Measurements from ENCODE around the gene SND1.

SND1 gene

GRCh38 chr7:127916735-127917134 is 264.7 kb downstream of the SND1 start:
- DNase-seq, result no peak

GRCh38 chr7:127918130-127918529 is 266.1 kb downstream of the SND1 start:
- no peak for DNase-seq

GRCh38 chr7:127920787-127921438 is 268.9 kb downstream of the SND1 start:
- no peak for DNase-seq

- no peak for DNase-seq
Observed at GRCh38 chr7:127922656-127923055, 270.7 kb downstream of the SND1 start.

GRCh38 chr7:127924874-127925273 is 272.9 kb downstream of the SND1 start:
- no peak for DNase-seq

- DNase-seq, result no peak
Observed at GRCh38 chr7:127927348-127927696, 275.3 kb downstream of the SND1 start.

GRCh38 chr7:127928222-127928621 is 276.2 kb downstream of the SND1 start:
- DNase-seq, result no peak

GRCh38 chr7:127928852-127929251 is 276.9 kb downstream of the SND1 start:
- DNase-seq, result no peak

GRCh38 chr7:127930341-127931328 is 278.6 kb downstream of the SND1 start:
- DNase-seq, result no peak

GRCh38 chr7:127932076-127932475 is 280.1 kb downstream of the SND1 start:
- no peak for DNase-seq

GRCh38 chr7:127932496-127932895 is 280.5 kb downstream of the SND1 start:
- no peak for DNase-seq

- no peak for DNase-seq
Observed at GRCh38 chr7:127933146-127933545, 281.2 kb downstream of the SND1 start.

GRCh38 chr7:127934711-127935110 is 282.7 kb downstream of the SND1 start:
- no peak for DNase-seq

- no peak for DNase-seq
Observed at GRCh38 chr7:127935847-127936376, 283.9 kb downstream of the SND1 start.

- no peak for DNase-seq
Observed at GRCh38 chr7:127937066-127937680, 285.2 kb downstream of the SND1 start.

- DNase-seq, result no peak
Observed at GRCh38 chr7:127938588-127938987, 286.6 kb downstream of the SND1 start.

- DNase-seq, result no peak
Observed at GRCh38 chr7:127940381-127941160, 288.6 kb downstream of the SND1 start.

GRCh38 chr7:127941476-127942210 is 289.6 kb downstream of the SND1 start:
- DNase-seq, result no peak

- DNase-seq, result no peak
Observed at GRCh38 chr7:127943541-127944521, 291.8 kb downstream of the SND1 start.

- DNase-seq, result no peak
Observed at GRCh38 chr7:127946111-127946510, 294.1 kb downstream of the SND1 start.

GRCh38 chr7:127946847-127947246 is 294.9 kb downstream of the SND1 start:
- DNase-seq, result no peak

Data from CD4-positive, alpha-beta T cell treated with Interleukin-21 for 1 hour (primary cell).